A673 (cell line): Measurements from ENCODE around the gene TMEM126B. TPM values are rescaled to one million over a fixed set of nuclear protein-coding genes. Genes with fewer than 3 reads are reported as not detected.
"Not testable (repeated sequence)": the region's sequence is repeated elsewhere in the genome, so short reads cannot be mapped to it uniquely, and the experiment has no call there.

Experiments
- BruUV-seq: library from RNA; stranded (reverse); fragments of 400-500 nt; replicated peaks from 2 replicates; lab custom pipeline; 2021; lab: Mats Ljungman, UMichigan
- CTCF ChIA-PET: fragments of 300-600 bp; sonication (Branson Sonifier 250); formaldehyde crosslinking; loops from one replicate; lab custom pipeline; 2022; ENCODE audit warnings: antibody characterized with exemption; lab: Charles Lee
- POLR2A ChIA-PET: fragments of 300-600 bp; sonication (Branson Sonifier 250); formaldehyde crosslinking; loops from one replicate; lab custom pipeline; 2022; ENCODE audit warnings: antibody characterized with exemption; ENCODE audit not compliant: low non-redundant PET; lab: Charles Lee
- DNase-seq: peaks from one replicate; pipeline ENCODE4 v3.0.0-alpha.2; 2015; ENCODE audit warnings: low spot score
- H3K27ac ChIP-seq: fragments of 200-600 bp; sonication (generic); 2 replicates; pipeline ENCODE4 v1.5.1; 2016; ENCODE audit warnings: mixed run types, low read depth, mild to moderate bottlenecking, mixed read lengths, antibody characterized with exemption, low read length; ENCODE audit not compliant: poor library complexity, severe bottlenecking
- H3K27me3 ChIP-seq: fragments of 200-600 bp; sonication (generic); replicated peaks from 2 replicates; pipeline ENCODE4 v1.6.1; 2017; ENCODE audit warnings: mixed run types, low read depth, mild to moderate bottlenecking, mixed read lengths, antibody characterized with exemption, low read length; ENCODE audit not compliant: insufficient read depth, poor library complexity
- H3K36me3 ChIP-seq: fragments of 200-600 bp; sonication (generic); 2 replicates; pipeline ENCODE4 v1.6.1; 2016; ENCODE audit warnings: mixed run types, mild to moderate bottlenecking, mixed read lengths, antibody characterized with exemption, low read length; ENCODE audit not compliant: insufficient read depth, poor library complexity, severe bottlenecking
- H3K4me1 ChIP-seq: fragments of 200-600 bp; sonication (generic); 2 replicates; pipeline ENCODE4 v1.6.1; 2017; ENCODE audit warnings: mixed run types, mild to moderate bottlenecking, mixed read lengths, antibody characterized with exemption, low read length; ENCODE audit not compliant: insufficient read depth, poor library complexity, severe bottlenecking
- H3K4me3 ChIP-seq: fragments of 200-600 bp; sonication (generic); 2 replicates; pipeline ENCODE4 v1.5.1; 2016; ENCODE audit warnings: low read depth, mixed run types, mild to moderate bottlenecking, mixed read lengths, low read length; ENCODE audit not compliant: poor library complexity, severe bottlenecking
- H3K9me3 ChIP-seq: fragments of 200-600 bp; sonication (generic); 2 replicates; pipeline ENCODE4 v1.6.1; 2016; ENCODE audit warnings: mixed run types, low read depth, mild to moderate bottlenecking, mixed read lengths, antibody characterized with exemption, low read length; ENCODE audit not compliant: poor library complexity, severe bottlenecking
- EZH2 ChIP-seq: fragments of 200-600 bp; sonication (generic); IDR thresholded peaks from 2 replicates; pipeline ENCODE4 v1.6.1; 2017; ENCODE audit warnings: borderline replicate concordance, low read depth, mild to moderate bottlenecking, mixed read lengths, antibody characterized with exemption, low read length; ENCODE audit not compliant: poor library complexity, severe bottlenecking
- intact Hi-C: fragments of 100-400 bp; cut with micrococcal nuclease; formaldehyde crosslinking; loops from one replicate; pipeline ENCODE4 v1.10.0; 2022; ENCODE audit not compliant: unreplicated experiment
- total RNA-seq: library from RNA; stranded (reverse); gene quantifications from 2 replicates; pipeline ENCODE4 v1.2.3, GENCODE V29; 2021
- TF ChIP-seq, protein P1 (sequence below): fragments of 300-800, 200-600 bp; sonication (generic); conservative IDR thresholded peaks from 2 replicates; pipeline ENCODE4 v1.5.1; 2017; ENCODE audit warnings: low read depth, mild to moderate bottlenecking, antibody characterized with exemption, low read length, moderate library complexity, mixed read lengths

Gene TMEM126B
- total RNA-seq, 1 experiment from 2014 or later: 80.5 TPM

DNA sequence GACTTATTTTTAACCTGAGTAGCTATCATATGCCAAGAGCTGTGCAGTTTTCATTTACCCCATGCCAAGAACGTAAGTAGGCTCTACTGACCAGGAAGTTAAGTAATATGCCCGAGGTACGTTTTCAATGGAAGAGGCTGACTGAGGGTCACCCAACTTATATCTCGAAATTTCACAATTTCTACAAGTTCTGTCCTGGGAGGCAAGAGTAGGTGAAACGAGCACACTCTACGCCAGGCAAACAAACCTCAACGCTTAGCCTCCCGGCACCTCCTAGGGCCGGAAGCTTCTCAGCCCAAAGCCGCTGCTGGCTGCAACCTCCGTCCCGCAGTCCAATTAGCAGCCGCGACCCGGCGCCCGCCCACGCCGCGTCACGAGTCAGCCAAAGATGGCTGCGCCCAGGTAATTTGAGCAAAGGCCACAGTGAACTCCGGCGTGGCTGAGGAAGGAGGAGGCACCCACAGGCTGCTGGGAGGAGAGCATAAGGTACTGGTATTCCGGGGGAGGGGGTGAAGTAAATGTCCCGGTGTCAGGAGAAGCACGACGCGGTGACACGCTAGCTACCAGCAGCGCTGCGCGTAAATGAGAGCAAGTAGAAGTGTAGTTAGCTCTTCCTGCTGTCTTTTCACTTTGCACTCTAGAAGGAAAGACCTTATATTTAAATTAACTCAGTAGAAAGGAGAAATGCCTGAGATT lies 19.4 kb downstream of the TMEM126B start, which contains the start of gene TMEM126A:
Gene TMEM126A (plus strand): TSS at position 364 of the 696 bp plus-strand sequence. CDS start 2,289 bp downstream, outside the sequence.
- no peaks in the 10 kb centered on the region for H3K9me3 ChIP-seq
- intact Hi-C loops: no loop called here
- peaks cover 9% of the 10 kb centered on the region for H3K27me3 ChIP-seq
- H3K36me3 ChIP-seq: no peaks in the 10 kb centered on the region
- peaks cover 15% of the 10 kb centered on the region for H3K4me1 ChIP-seq
- H3K4me3 ChIP-seq: peak within 1 kb of the TSS; percentile 67
- no TSS peak for BruUV-seq
- TF ChIP-seq EZH2: no peak
- TF ChIP-seq, protein P1, sequence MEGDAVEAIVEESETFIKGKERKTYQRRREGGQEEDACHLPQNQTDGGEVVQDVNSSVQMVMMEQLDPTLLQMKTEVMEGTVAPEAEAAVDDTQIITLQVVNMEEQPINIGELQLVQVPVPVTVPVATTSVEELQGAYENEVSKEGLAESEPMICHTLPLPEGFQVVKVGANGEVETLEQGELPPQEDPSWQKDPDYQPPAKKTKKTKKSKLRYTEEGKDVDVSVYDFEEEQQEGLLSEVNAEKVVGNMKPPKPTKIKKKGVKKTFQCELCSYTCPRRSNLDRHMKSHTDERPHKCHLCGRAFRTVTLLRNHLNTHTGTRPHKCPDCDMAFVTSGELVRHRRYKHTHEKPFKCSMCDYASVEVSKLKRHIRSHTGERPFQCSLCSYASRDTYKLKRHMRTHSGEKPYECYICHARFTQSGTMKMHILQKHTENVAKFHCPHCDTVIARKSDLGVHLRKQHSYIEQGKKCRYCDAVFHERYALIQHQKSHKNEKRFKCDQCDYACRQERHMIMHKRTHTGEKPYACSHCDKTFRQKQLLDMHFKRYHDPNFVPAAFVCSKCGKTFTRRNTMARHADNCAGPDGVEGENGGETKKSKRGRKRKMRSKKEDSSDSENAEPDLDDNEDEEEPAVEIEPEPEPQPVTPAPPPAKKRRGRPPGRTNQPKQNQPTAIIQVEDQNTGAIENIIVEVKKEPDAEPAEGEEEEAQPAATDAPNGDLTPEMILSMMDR: no peak
- H3K27ac ChIP-seq: peak within 1 kb of the TSS; percentile 81
- CTCF ChIA-PET: interaction anchor here (0.5 kb wide), 1 partner anchor 541 kb away, joined by 5 read pairs; no protein-coding TSS in a partner anchor
- DNase-seq: peak; percentile 93
- POLR2A ChIA-PET: interaction anchor here (0.6 to 0.7 kb wide), 3 partner anchors 8 to 353 kb away, joined by 3 to 5 read pairs (median 4); no protein-coding TSS in a partner anchor

DNA sequence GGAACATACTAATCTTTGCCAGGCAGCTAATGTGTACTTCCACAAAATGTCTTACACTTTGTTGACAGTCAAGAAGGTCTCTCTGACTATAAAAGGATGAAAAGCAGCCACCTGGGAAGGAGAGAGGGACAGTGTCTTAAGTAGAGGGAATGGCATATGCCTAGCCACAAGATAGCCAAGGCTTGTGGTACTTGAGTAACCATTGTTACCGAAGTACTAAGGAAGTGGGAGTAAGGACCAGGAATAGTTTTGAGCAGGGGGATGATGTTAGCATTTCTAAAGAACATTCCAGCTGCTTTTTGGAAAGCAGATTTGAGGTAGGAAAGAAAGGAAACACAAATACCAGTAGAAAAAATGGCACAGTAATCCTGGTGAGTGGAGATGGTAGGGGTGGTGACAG lies 22.7 kb downstream of the TMEM126B start:
- no peaks in the 10 kb centered on the region for H3K9me3 ChIP-seq
- H3K27me3 ChIP-seq: no peaks in the 10 kb centered on the region
- CTCF ChIA-PET: no interaction called here
- POLR2A ChIA-PET: interaction anchor here (0.6 to 0.7 kb wide), 3 partner anchors 8 to 610 kb away, joined by 3 to 8 read pairs (median 4); no protein-coding TSS in a partner anchor
- peaks cover 12% of the 10 kb centered on the region for H3K36me3 ChIP-seq
- BruUV-seq: no TSS peak
- no peak overlapping the region for H3K4me3 ChIP-seq
- TF ChIP-seq, protein P1: no peak
- no peak for TF ChIP-seq EZH2
- peaks cover 6% of the 10 kb centered on the region for H3K4me1 ChIP-seq
- no peak overlapping the region for H3K27ac ChIP-seq
- DNase-seq: no peak
- intact Hi-C loops: no loop called here

DNA sequence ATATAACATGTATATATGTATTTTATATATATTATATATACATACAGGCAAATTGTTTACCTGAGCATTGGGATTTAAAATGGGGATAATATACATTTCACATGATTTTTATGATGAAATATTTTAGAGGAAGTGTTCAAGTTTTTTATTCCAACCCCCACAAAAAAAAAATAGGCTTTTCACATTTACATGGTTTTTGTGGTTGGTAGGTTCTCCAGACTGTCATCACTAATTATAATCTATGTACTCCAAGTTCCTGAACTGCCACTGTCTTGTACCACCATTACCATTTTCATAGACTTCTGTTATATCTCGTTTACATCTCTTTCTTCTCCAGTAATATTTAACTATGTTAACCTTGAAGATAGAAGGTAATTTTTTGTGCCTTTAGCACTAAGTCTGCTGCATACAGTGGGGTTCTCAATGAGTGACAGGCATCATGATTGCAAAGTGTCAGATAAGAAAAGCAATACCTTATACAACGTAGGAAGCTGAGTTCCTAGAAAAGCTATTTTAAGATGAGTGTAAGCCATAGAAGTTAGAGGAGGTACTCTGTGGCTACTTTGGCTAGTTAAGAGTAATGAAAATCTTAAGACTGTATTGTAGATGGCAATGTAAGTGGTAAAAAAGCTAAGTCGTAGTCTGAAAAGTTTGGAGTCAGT lies 24.5 kb downstream of the TMEM126B start:
- no peak overlapping the region for H3K4me3 ChIP-seq
- CTCF ChIA-PET: no interaction called here
- H3K27ac ChIP-seq: no peak overlapping the region
- H3K9me3 ChIP-seq: no peaks in the 10 kb centered on the region
- H3K27me3 ChIP-seq: no peaks in the 10 kb centered on the region
- POLR2A ChIA-PET: no interaction called here
- intact Hi-C loops: no loop called here
- H3K4me1 ChIP-seq: no peaks in the 10 kb centered on the region
- BruUV-seq: no TSS peak
- DNase-seq: no peak
- no peak for TF ChIP-seq EZH2
- TF ChIP-seq, protein P1: no peak
- peaks cover 30% of the 10 kb centered on the region for H3K36me3 ChIP-seq

DNA sequence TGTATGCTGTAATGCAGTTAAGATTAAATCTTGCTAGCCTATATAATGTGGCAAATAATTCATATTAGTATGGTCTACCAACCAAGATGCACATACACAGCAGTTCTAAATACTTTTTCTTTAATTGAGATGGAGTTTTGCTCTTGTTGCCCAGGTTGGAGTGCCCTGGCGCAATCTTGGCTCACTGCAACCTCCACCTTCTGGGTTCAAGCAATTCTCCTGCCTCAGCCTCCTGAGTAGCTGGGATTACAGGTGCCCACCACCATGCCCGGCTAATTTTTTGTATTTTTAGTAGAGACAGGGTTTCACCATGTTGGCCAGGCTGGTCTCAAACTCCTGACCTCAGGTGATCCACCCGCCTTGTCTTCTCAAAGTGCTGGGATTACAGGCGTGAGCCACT lies 25.9 kb downstream of the TMEM126B start:
- POLR2A ChIA-PET: interaction anchor here (0.5 kb wide), 1 partner anchor 1937 kb away, joined by 3 read pairs; no protein-coding TSS in a partner anchor
- H3K9me3 ChIP-seq, H3K4me3 ChIP-seq, DNase-seq, H3K27me3 ChIP-seq, BruUV-seq, intact Hi-C loops, H3K27ac ChIP-seq, CTCF ChIA-PET: not testable (repeated sequence)
- H3K4me1 ChIP-seq: peaks cover 14% of the 10 kb centered on the region
- peaks cover 44% of the 10 kb centered on the region for H3K36me3 ChIP-seq
